IMR-90 (cell line): ENCODE data around the gene GNA14. TPM values are rescaled to one million over a fixed set of nuclear protein-coding genes. Genes with fewer than 3 reads are reported as not detected.

ENCODE experiments used
- ATAC-seq: fragments of 200-7000 bp; cut with Tn5 transposase; 2 replicates; pipeline ENCODE4 v1.9.1; 2020; ENCODE audit warnings: low read depth, mild to moderate bottlenecking, moderate library complexity
- BruUV-seq: library from RNA; stranded (reverse); fragments of 400-500 nt; replicated peaks from 2 replicates; lab custom pipeline; 2021; lab: Mats Ljungman, UMichigan
- CTCF ChIA-PET: fragments of 300-600 bp; formaldehyde crosslinking; extraction: SDS; loops from one replicate; lab custom pipeline; 2021; ENCODE audit warnings: antibody characterized with exemption; lab: Yijun Ruan, JAX
- POLR2A ChIA-PET: fragments of 300-600 bp; sonication (Branson Sonifier 250); formaldehyde crosslinking; loops from one replicate; lab custom pipeline; 2022; ENCODE audit warnings: antibody characterized with exemption; ENCODE audit not compliant: unreplicated experiment; lab: Charles Lee
- DNase-seq: peaks from one replicate; pipeline ENCODE4 v3.0.0; 2013
- H2AFZ ChIP-seq: replicated peaks from 2 replicates; pipeline ENCODE3; 2013; ENCODE audit warnings: low read length, mild to moderate bottlenecking; ENCODE audit not compliant: poor library complexity
- H2AK5ac ChIP-seq: 2 replicates; pipeline ENCODE4 v1.6.1; 2013; ENCODE audit warnings: low read depth, low read length, inconsistent platforms
- H2AK9ac ChIP-seq: replicated peaks from 2 replicates; pipeline ENCODE3; 2013; ENCODE audit warnings: mild to moderate bottlenecking, low read depth, low read length, moderate library complexity; ENCODE audit not compliant: poor library complexity
- H2BK120ac ChIP-seq: 2 replicates; pipeline ENCODE4 v1.6.1; 2013; ENCODE audit warnings: low read depth, low read length, inconsistent platforms
- H2BK15ac ChIP-seq: 3 replicates; pipeline ENCODE4 v1.6.1; 2013; ENCODE audit warnings: low read depth, low read length, inconsistent platforms
- H2BK20ac ChIP-seq: 2 replicates; pipeline ENCODE4 v1.6.1; 2013; ENCODE audit warnings: low read depth, mild to moderate bottlenecking, inconsistent platforms, low read length, moderate library complexity
- H2BK5ac ChIP-seq: 2 replicates; pipeline ENCODE4 v1.6.1; 2013; ENCODE audit warnings: mild to moderate bottlenecking, low read depth, low read length, inconsistent platforms; ENCODE audit not compliant: poor library complexity, severe bottlenecking
- H3K14ac ChIP-seq: replicated peaks from 2 replicates; pipeline ENCODE4 v1.6.1; 2013; ENCODE audit warnings: low read depth, low read length, inconsistent platforms
- H3K18ac ChIP-seq: 2 replicates; pipeline ENCODE4 v1.6.1; 2013; ENCODE audit warnings: low read depth, low read length, control low read depth
- H3K23ac ChIP-seq: 2 replicates; pipeline ENCODE4 v1.6.1; 2013; ENCODE audit warnings: low read depth, low read length, inconsistent platforms
- H3K27ac ChIP-seq: 2 replicates; pipeline ENCODE4 v1.5.1; 2013; ENCODE audit warnings: mild to moderate bottlenecking, control low read depth, low read length; ENCODE audit not compliant: insufficient read depth
- H3K27me3 ChIP-seq: 2 replicates; pipeline ENCODE4 v1.6.1; 2013; ENCODE audit warnings: low read length; ENCODE audit not compliant: control insufficient read depth, insufficient read depth
- H3K36me3 ChIP-seq: 2 replicates; pipeline ENCODE4 v1.6.1; 2013; ENCODE audit warnings: low read length, mixed read lengths; ENCODE audit not compliant: control insufficient read depth, insufficient read depth
- H3K4ac ChIP-seq: 2 replicates; pipeline ENCODE4 v1.6.1; 2013; ENCODE audit warnings: low read depth, low read length, inconsistent platforms
- H3K4me1 ChIP-seq: 2 replicates; pipeline ENCODE4 v1.6.1; 2013; ENCODE audit warnings: low read length, mixed read lengths; ENCODE audit not compliant: control insufficient read depth, insufficient read depth
- H3K4me2 ChIP-seq: 2 replicates; pipeline ENCODE4 v1.6.1; 2013; ENCODE audit warnings: low read depth, mild to moderate bottlenecking, control low read depth, low read length, moderate library complexity
- H3K4me3 ChIP-seq: 2 replicates; pipeline ENCODE4 v1.5.1; 2013; ENCODE audit warnings: low read depth, mild to moderate bottlenecking, control low read depth, low read length, moderate library complexity; ENCODE audit not compliant: insufficient read depth
- H3K56ac ChIP-seq: 2 replicates; pipeline ENCODE4 v1.6.1; 2013; ENCODE audit warnings: low read length, inconsistent platforms; ENCODE audit not compliant: insufficient read depth; ENCODE audit errors: extremely low read depth
- H3K79me1 ChIP-seq, 2 experiments: 2 replicates each; pipeline ENCODE4 v1.6.1; 2013; ENCODE audit warnings: low read length in 2 of 2, inconsistent platforms in 1 of 2, low read depth in 1 of 2
- H3K9ac ChIP-seq: 2 replicates; pipeline ENCODE4 v1.6.1; 2013; ENCODE audit warnings: low read depth, low read length, control low read depth
- H3K9me1 ChIP-seq: 2 replicates; pipeline ENCODE4 v1.6.1; 2013; ENCODE audit warnings: low read length, inconsistent platforms; ENCODE audit not compliant: insufficient read depth
- H3K9me3 ChIP-seq: 2 replicates; pipeline ENCODE4 v1.6.1; 2013; ENCODE audit warnings: low read length; ENCODE audit not compliant: control insufficient read depth, insufficient read depth
- H4K20me1 ChIP-seq: 2 replicates; pipeline ENCODE4 v1.6.1; 2013; ENCODE audit warnings: low read length, inconsistent platforms; ENCODE audit not compliant: insufficient read depth
- H4K5ac ChIP-seq: 2 replicates; pipeline ENCODE4 v1.6.1; 2013; ENCODE audit warnings: mild to moderate bottlenecking, low read depth, low read length, control low read depth
- H4K8ac ChIP-seq, 2 experiments: 2 replicates each; pipeline ENCODE4 v1.6.1; 2013; ENCODE audit warnings: low read depth in 2 of 2, low read length in 2 of 2, control low read depth in 1 of 2, inconsistent platforms in 1 of 2
- H4K91ac ChIP-seq: 2 replicates; pipeline ENCODE4 v1.6.1; 2013; ENCODE audit warnings: low read depth, low read length, inconsistent platforms; ENCODE audit not compliant: insufficient read depth
- BHLHE40 ChIP-seq: fragments of 150-350 bp; IDR thresholded peaks from 2 replicates; pipeline ENCODE4 v1.6.1; 2016; ENCODE audit warnings: mild to moderate bottlenecking, low read depth, low read length
- CEBPB ChIP-seq: IDR thresholded peaks from 2 replicates; pipeline ENCODE4 v1.6.1; 2012; ENCODE audit warnings: low read depth, low read length, improper control_type of control experiment
- CHD1 ChIP-seq: IDR thresholded peaks from 2 replicates; pipeline ENCODE4 v1.6.1; 2012; ENCODE audit warnings: low read depth, low read length, improper control_type of control experiment
- CTCF ChIP-seq: conservative IDR thresholded peaks from 2 replicates; pipeline ENCODE4 v1.5.1; 2012; ENCODE audit warnings: mild to moderate bottlenecking, low read depth, low read length, improper control_type of control experiment
- MAFK ChIP-seq: IDR thresholded peaks from 2 replicates; pipeline ENCODE4 v1.6.1; 2012; ENCODE audit warnings: low read depth, low read length, improper control_type of control experiment
- MAZ ChIP-seq: IDR thresholded peaks from 2 replicates; pipeline ENCODE4 v1.6.1; 2012; ENCODE audit warnings: low read depth, mild to moderate bottlenecking, low read length, improper control_type of control experiment, moderate library complexity, borderline replicate concordance
- MXI1 ChIP-seq: IDR thresholded peaks from 2 replicates; pipeline ENCODE4 v1.6.1; 2012; ENCODE audit warnings: low read depth, mild to moderate bottlenecking, low read length, moderate library complexity, borderline replicate concordance
- NFE2L2 ChIP-seq: fragments of 150-350 bp; IDR thresholded peaks from 2 replicates; pipeline ENCODE4 v1.6.1; 2016; ENCODE audit warnings: low read depth, mild to moderate bottlenecking, low read length
- POLR2A ChIP-seq: IDR thresholded peaks from 2 replicates; pipeline ENCODE4 v1.6.1; 2012; ENCODE audit warnings: mild to moderate bottlenecking, low read depth, low read length
- RAD21 ChIP-seq: IDR thresholded peaks from 2 replicates; pipeline ENCODE4 v1.6.1; 2012; ENCODE audit warnings: low read length, improper control_type of control experiment
- RCOR1 ChIP-seq: IDR thresholded peaks from 2 replicates; pipeline ENCODE4 v1.6.1; 2012; ENCODE audit warnings: mild to moderate bottlenecking, low read length, improper control_type of control experiment; ENCODE audit not compliant: insufficient replicate concordance
- SMC3 ChIP-seq: fragments of 150-350 bp; IDR thresholded peaks from 2 replicates; pipeline ENCODE4 v1.6.1; 2016; ENCODE audit warnings: low read depth, mild to moderate bottlenecking, antibody characterized with exemption, low read length, moderate library complexity
- USF2 ChIP-seq: fragments of 150-350 bp; IDR thresholded peaks from 2 replicates; pipeline ENCODE4 v1.6.1; 2017; ENCODE audit warnings: mild to moderate bottlenecking, antibody characterized with exemption, low read length, low read depth
- WGBS, 2 experiments: methylation state at CpG; one replicate each; pipeline versions ENCODE4 v1.1.5 to v1.1.7; 2013; ENCODE audit warnings: missing lambda C conversion rate in 2 of 2; ENCODE audit not compliant: insufficient read length in 1 of 2; ENCODE audit errors: extremely low coverage in 2 of 2; 5-methylcytosine and 5-hydroxymethylcytosine counted together
- dilution Hi-C: fragments of 300-500 bp; cut with HindIII; formaldehyde crosslinking; loops from one replicate; pipeline ENCODE4 v1.14.3; 2018; ENCODE audit warnings: low sequenced_read_pairs; ENCODE audit not compliant: unreplicated experiment
- in situ Hi-C: fragments of 300-500 bp; cut with MboI; formaldehyde crosslinking; loops from 3 replicates; pipeline ENCODE4 v1.14.3; 2019; ENCODE audit warnings: low sequenced_read_pairs, inconsistent platforms, mixed read lengths
- intact Hi-C: fragments of 100-400 bp; cut with micrococcal nuclease; formaldehyde crosslinking; loops from 2 replicates; pipeline ENCODE4 v1.10.0; 2022
- polyA plus RNA-seq, 3 experiments: library from polyadenylated mRNA; depleted of rRNA; stranded (reverse); fragments of >200 nt; gene quantifications; 2 replicates each; pipeline ENCODE4 v1.2.3, GENCODE V29; 2012; ENCODE audit warnings: low replicate concordance in 1 of 3
- total RNA-seq: library from RNA; depleted of rRNA; stranded (reverse); fragments of >200 nt; gene quantifications from 2 replicates; pipeline ENCODE4 v1.2.3, GENCODE V29; 2012

The GNA14 gene
- total and polyA plus RNA-seq, 2 of the 4 experiments (the other 2 are of a cell fraction) = under 0.01 to 0.03 TPM

GRCh38 chr9:77508396-77508795 is 139.7 kb downstream of the GNA14 start:
- dilution Hi-C loops = no loop called here
- ChIA-PET POLR2A (no interaction called here), CTCF (interaction anchor here (0.5 to 0.6 kb wide), 2 partner anchors 10 to 359 kb away, joined by 3 to 4 read pairs; no protein-coding TSS in a partner anchor)

More at GRCh38 chr9:77508396-77508795, 139.7 kb downstream of the GNA14 start:
- Histone ChIP-seq H3K23ac (no peak overlapping the region), H3K9me3 (no peaks in the 10 kb centered on the region), H3K4me1 (no peaks in the 10 kb centered on the region), H2AK5ac (no peak overlapping the region), H3K56ac (no peak overlapping the region), H3K4me3 (no peak overlapping the region), H2BK15ac (no peak overlapping the region), H2BK120ac (no peak overlapping the region), H4K8ac (no peak overlapping the region), H3K14ac (no peak overlapping the region), H2AFZ (no peak overlapping the region), H2BK5ac (no peak overlapping the region), H3K9ac (no peak overlapping the region), H3K4me2 (no peak overlapping the region), H4K5ac (no peak overlapping the region), H3K27ac (no peak overlapping the region), H4K20me1 (no peaks in the 10 kb centered on the region), H3K9me1 (no peaks in the 10 kb centered on the region), H3K79me1 (no peaks in the 10 kb centered on the region), H2BK20ac (no peak overlapping the region), H3K27me3 (no peaks in the 10 kb centered on the region), H3K4ac (no peak overlapping the region), H4K91ac (no peak overlapping the region), H3K36me3 (no peaks in the 10 kb centered on the region), H2AK9ac (no peak overlapping the region), H3K18ac (no peak overlapping the region)
- no TSS peak for BruUV-seq
- TF ChIP-seq CHD1 (no peak), POLR2A (no peak), MAFK (no peak), RAD21 (no peak), MAZ (no peak), CTCF (no peak), CEBPB (no peak), NFE2L2 (no peak), BHLHE40 (no peak), RCOR1 (no peak), SMC3 (no peak), USF2 (no peak), MXI1 (no peak)
- in situ Hi-C loops (no loop called here), intact Hi-C loops (no loop called here)
- WGBS, 2 experiments = no CpG with 5 or more reads among the region's 3 CpGs
- no peak for DNase-seq
- no peak for ATAC-seq
